Panc1 (cell line): ENCODE results near the gene FAM217A.

Experiments
- POLR2AphosphoS5 ChIP-seq: IDR thresholded peaks from 2 replicates; pipeline ENCODE4 v1.6.1; 2012; ENCODE audit warnings: mild to moderate bottlenecking, low read depth, low read length, moderate library complexity
- SIN3A ChIP-seq: IDR thresholded peaks from 2 replicates; pipeline ENCODE4 v1.6.1; 2012; ENCODE audit warnings: low read depth, mild to moderate bottlenecking, low read length, moderate library complexity, borderline replicate concordance; ENCODE audit not compliant: insufficient read depth
- TCF7L2 ChIP-seq: IDR thresholded peaks from 2 replicates; pipeline ENCODE4 v1.6.1; 2011; ENCODE audit warnings: mild to moderate bottlenecking, low read depth, low read length, inconsistent platforms
- TF ChIP-seq, protein P1 (sequence below): fragments of 450-650 bp; IDR thresholded peaks from 2 replicates; pipeline ENCODE4 v1.5.1; 2017; ENCODE audit warnings: mild to moderate bottlenecking
- TF ChIP-seq, protein P2 (sequence below), 2 experiments: IDR thresholded peaks; 2 replicates each; pipeline ENCODE4 v1.6.1; 2011 to 2012; ENCODE audit warnings: low read depth in 2 of 2, control low read depth in 1 of 2, low read length in 1 of 2, mild to moderate bottlenecking in 1 of 2, moderate library complexity in 1 of 2; ENCODE audit not compliant: insufficient read depth in 1 of 2

DNA sequence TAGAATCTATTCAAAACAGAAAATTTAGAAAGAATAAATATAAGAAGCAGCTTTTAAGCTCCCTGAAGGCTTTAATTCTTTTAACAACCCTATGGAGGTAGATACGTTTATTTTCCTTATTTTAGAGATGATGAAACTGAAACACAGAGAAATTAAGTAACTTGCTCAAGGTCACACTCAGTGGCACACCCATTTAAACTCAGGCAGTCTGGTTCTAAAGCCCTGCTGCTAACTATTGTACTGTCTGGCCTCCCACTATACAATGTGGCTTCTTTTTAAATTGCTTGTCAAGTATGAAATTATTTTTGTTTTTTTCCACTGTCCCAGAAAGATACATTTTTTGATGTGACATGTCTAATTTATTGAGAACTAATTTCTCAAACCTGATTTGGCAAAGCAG lies 55.7 kb downstream of the FAM217A start:
- TF ChIP-seq, protein P1, sequence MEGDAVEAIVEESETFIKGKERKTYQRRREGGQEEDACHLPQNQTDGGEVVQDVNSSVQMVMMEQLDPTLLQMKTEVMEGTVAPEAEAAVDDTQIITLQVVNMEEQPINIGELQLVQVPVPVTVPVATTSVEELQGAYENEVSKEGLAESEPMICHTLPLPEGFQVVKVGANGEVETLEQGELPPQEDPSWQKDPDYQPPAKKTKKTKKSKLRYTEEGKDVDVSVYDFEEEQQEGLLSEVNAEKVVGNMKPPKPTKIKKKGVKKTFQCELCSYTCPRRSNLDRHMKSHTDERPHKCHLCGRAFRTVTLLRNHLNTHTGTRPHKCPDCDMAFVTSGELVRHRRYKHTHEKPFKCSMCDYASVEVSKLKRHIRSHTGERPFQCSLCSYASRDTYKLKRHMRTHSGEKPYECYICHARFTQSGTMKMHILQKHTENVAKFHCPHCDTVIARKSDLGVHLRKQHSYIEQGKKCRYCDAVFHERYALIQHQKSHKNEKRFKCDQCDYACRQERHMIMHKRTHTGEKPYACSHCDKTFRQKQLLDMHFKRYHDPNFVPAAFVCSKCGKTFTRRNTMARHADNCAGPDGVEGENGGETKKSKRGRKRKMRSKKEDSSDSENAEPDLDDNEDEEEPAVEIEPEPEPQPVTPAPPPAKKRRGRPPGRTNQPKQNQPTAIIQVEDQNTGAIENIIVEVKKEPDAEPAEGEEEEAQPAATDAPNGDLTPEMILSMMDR, result no peak
- TF ChIP-seq POLR2AphosphoS5 (no peak), TCF7L2 (no peak), SIN3A (no peak)
- TF ChIP-seq, protein P2, sequence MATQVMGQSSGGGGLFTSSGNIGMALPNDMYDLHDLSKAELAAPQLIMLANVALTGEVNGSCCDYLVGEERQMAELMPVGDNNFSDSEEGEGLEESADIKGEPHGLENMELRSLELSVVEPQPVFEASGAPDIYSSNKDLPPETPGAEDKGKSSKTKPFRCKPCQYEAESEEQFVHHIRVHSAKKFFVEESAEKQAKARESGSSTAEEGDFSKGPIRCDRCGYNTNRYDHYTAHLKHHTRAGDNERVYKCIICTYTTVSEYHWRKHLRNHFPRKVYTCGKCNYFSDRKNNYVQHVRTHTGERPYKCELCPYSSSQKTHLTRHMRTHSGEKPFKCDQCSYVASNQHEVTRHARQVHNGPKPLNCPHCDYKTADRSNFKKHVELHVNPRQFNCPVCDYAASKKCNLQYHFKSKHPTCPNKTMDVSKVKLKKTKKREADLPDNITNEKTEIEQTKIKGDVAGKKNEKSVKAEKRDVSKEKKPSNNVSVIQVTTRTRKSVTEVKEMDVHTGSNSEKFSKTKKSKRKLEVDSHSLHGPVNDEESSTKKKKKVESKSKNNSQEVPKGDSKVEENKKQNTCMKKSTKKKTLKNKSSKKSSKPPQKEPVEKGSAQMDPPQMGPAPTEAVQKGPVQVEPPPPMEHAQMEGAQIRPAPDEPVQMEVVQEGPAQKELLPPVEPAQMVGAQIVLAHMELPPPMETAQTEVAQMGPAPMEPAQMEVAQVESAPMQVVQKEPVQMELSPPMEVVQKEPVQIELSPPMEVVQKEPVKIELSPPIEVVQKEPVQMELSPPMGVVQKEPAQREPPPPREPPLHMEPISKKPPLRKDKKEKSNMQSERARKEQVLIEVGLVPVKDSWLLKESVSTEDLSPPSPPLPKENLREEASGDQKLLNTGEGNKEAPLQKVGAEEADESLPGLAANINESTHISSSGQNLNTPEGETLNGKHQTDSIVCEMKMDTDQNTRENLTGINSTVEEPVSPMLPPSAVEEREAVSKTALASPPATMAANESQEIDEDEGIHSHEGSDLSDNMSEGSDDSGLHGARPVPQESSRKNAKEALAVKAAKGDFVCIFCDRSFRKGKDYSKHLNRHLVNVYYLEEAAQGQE (IDR thresholded peaks at IDR 0.05; ENCODE audit: insufficient read depth in 1 of 2, low read depth in 2 of 2, low read length in 1 of 2), result no peak
